LNCaP clone FGC (cell line): Measurements from ENCODE around the gene ATP13A3.

Experiments
- DNase-seq: peaks from one replicate; pipeline ENCODE4 v3.0.0-alpha.2; 2011; ENCODE audit warnings: low read depth
- H3K4me3 ChIP-seq: 2 replicates; pipeline ENCODE4 v1.5.1; 2011; ENCODE audit warnings: mild to moderate bottlenecking, low read depth, low read length, control low read depth
- TF ChIP-seq, protein P1 (sequence below): IDR thresholded peaks from 2 replicates; pipeline ENCODE4 v1.5.1; 2012; ENCODE audit warnings: mild to moderate bottlenecking; ENCODE audit not compliant: control insufficient read depth, insufficient read depth; ENCODE audit errors: extremely low read depth

Gene ATP13A3

DNA sequence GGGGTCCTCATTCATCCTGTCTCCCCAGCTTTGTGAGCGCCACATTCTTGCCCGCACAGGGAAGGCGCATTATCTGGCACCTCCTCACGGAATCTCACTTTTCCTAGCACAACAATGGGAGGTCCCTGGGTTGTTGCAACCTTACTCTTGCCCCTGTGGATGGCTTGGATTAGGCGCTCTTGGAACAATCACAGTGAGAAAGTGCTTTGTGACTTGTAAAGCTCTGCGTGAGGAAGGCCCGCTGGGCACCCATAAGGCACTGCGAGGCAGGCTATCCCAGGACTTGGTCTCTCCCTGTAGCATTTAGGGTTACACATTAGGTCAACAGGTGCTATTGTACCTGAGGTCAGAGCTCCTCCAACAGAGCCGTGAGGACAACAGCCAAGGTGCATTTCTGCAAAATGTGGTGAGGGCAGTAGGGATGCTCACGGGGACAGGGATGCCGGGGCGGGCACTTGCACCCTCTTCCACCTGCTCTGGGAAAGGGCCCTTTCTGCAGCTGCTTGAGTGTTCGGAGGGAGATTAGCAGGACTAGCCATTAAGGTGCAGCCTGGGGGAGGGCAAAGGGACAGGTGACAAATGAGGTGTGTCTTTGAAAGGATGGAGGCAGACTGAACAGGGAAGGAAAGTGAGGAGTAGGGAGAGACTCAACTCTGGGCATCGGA is 103.4 kb downstream of the ATP13A3 start:
- no peak for DNase-seq
- no peak overlapping the region for H3K4me3 ChIP-seq
- TF ChIP-seq, protein P1, sequence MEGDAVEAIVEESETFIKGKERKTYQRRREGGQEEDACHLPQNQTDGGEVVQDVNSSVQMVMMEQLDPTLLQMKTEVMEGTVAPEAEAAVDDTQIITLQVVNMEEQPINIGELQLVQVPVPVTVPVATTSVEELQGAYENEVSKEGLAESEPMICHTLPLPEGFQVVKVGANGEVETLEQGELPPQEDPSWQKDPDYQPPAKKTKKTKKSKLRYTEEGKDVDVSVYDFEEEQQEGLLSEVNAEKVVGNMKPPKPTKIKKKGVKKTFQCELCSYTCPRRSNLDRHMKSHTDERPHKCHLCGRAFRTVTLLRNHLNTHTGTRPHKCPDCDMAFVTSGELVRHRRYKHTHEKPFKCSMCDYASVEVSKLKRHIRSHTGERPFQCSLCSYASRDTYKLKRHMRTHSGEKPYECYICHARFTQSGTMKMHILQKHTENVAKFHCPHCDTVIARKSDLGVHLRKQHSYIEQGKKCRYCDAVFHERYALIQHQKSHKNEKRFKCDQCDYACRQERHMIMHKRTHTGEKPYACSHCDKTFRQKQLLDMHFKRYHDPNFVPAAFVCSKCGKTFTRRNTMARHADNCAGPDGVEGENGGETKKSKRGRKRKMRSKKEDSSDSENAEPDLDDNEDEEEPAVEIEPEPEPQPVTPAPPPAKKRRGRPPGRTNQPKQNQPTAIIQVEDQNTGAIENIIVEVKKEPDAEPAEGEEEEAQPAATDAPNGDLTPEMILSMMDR, result no peak

DNA sequence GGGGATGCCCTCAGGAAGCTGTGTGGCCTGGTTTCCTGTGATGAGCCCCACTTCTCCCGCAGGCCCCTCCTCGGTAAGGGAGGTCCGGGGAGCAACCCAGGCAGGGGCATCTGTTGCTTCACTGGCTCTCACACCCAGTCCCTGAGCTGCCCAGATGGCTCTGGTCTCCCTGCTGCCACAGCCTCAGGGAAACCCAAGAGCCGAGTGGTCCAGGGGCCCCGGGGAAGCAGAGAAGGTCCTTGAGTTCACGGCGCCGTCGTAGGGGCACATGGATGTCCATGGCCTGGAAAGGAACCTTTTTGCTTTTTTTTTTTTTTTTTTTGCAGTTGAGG is 103.9 kb downstream of the ATP13A3 start:
- no peak overlapping the region for H3K4me3 ChIP-seq
- no peak for DNase-seq
- TF ChIP-seq, protein P1, result no peak

DNA sequence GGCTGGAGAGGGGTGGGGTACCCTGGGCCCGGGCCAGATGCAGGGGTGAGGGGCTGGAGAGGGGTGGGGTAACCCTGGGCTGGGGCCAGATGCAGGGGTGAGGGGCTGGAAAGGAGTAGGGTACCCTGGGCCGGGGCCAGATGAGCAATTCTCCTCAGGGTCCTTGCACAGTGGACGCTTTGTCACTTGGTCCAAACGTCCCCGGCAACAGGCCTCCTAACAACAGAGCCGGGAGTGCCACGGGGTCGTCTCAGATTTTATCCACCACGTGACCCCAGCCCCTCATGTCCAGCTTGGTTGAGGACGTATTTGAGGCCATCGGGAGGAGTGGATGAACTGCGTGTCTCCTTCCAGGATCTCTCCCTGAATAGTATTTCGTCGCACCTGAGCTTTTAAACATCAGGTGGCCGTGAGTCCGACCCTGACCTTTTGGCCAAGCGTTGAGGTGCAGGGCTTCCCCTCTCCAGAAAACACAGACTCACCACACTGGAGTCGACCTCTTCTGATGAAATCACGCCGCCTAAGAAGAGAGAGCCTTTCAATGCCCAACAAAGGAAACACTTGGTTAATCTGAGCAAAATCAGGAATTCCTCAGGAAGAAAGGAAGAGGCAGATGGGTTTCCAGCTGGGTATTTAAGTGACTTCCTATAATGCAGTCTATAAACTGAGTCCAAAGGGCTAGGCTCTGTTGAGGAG is 104.5 kb downstream of the ATP13A3 start:
- DNase-seq, result no peak
- H3K4me3 ChIP-seq, result no peak overlapping the region
- TF ChIP-seq, protein P1, result no peak

DNA sequence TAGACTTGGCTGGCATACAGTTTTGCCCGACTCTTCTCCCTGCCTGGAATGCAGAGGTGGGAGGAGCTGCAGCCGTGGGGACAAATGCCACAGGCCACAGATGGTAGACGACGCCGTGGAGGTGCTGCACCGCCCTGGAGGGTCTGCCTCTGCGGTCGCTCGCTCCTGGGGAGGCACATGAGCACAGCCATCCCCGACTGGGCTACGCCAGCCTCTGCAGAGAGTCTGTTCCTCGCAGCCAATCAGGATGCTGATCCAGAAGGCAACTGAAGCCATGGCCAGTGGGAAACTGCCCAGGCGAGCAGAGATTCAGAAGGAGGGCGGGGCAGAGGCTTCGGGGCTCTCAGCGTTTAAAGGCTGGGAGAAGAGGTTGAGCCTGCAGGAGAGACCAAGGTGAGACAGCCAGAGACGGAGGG is 105.3 kb downstream of the ATP13A3 start:
- H3K4me3 ChIP-seq, result no peak overlapping the region
- TF ChIP-seq, protein P1, result no peak
- peak; percentile 26 for DNase-seq

DNA sequence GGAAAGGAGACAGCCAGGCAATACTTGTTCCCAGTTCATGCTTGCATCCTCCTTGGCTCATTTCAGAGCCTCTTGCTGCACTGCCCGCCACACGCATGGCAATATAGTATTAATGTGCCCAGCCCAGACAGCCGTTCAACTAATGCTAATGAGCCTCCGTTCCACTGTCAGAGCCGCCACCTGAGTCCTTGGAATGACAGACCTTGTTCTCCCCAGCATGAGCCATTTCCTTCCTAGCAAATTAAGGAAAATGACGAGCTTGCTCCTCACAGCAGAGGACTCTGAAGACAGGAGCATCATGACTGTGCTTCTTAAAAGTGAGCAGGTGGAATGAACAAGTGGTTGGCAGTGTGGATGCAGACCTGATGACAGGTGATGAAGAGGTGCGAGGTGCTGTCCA is 106.5 kb downstream of the ATP13A3 start:
- TF ChIP-seq, protein P1, result no peak
- no peak for DNase-seq
- no peak overlapping the region for H3K4me3 ChIP-seq

DNA sequence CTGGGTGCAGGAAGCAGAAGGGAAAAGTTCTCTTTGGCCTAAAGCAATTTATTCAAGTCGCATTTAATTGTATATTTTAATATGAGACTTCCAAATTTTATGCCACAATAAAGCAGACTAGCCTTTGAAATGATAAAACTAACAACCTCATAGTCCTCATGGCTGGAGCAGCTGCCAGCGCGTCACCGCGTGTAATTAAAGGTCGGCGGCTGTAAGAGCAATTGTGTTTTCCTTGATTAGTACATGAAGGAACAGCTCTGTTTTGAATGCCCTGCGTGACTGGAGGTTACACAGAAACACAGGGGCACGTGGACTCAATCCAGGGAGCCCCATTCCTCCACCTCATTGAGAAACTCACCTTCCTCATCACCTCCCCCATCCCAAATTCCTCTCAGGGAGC is 107.2 kb downstream of the ATP13A3 start:
- no peak overlapping the region for H3K4me3 ChIP-seq
- TF ChIP-seq, protein P1, result no peak
- no peak for DNase-seq

DNA sequence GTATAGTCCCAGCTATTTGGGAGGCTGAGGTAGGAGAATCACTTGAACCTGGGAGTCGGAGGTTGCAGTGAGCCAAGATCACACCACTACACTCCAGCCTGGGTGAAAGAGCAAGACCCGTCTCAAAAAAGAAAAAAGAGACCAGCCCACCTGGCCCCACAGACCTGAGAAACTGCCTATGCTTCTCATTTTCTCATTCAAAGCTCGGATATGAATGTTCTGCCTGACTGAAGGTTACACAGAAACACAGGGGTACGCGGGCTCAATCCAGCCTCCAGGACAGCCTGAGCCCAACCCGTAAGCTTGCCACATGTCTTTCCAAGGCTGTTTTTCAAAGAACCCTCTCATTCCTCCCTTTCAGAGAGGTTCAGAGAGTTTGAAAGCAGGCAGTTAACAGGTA is 107.6 kb downstream of the ATP13A3 start:
- TF ChIP-seq, protein P1, result no peak
- no peak overlapping the region for H3K4me3 ChIP-seq
- DNase-seq, result no peak
